GM18909 (cell line): ENCODE data around the gene LRRIQ1.

Experiments used
- ATAC-seq: cut with Tn5 transposase; IDR thresholded peaks from one replicate; pipeline ENCODE4 v1.9.1; 2021; ENCODE audit warnings: mild to moderate bottlenecking; ENCODE audit not compliant: unreplicated experiment, poor library complexity

Gene LRRIQ1

GRCh38 chr12:85279449-85280164 is 243.5 kb downstream of the LRRIQ1 start:
- ATAC-seq, result no peak

GRCh38 chr12:85280165-85280983 is 244.2 kb downstream of the LRRIQ1 start, which contains the start of gene ALX1:
Gene ALX1, plus strand, starts transcription at chr12:85280220. Its CDS starts 42 bp downstream, at chr12:85280262.
- ATAC-seq, result peak; percentile 71

GRCh38 chr12:85280984-85281630 is 245.0 kb downstream of the LRRIQ1 start:
- no peak for ATAC-seq

- no peak for ATAC-seq
These were observed 245.6 kb downstream of the LRRIQ1 start for GRCh38 chr12:85281636-85282312.

- no peak for ATAC-seq
These were observed 247.4 kb downstream of the LRRIQ1 start for GRCh38 chr12:85283560-85283959.
